OCI-LY7 (cell line): ENCODE results near the gene STOX2. TPM values are rescaled to one million over a fixed set of nuclear protein-coding genes. Genes with fewer than 3 reads are reported as not detected.

Experiments used
- BruUV-seq: library from RNA; stranded (reverse); fragments of 400-500 nt; replicated peaks from 2 replicates; lab custom pipeline; 2021; lab: Mats Ljungman, UMichigan
- CTCF ChIA-PET: fragments of 300-600 bp; sonication (Branson Sonifier 250); formaldehyde crosslinking; loops from one replicate; lab custom pipeline; 2022; ENCODE audit warnings: antibody characterized with exemption; ENCODE audit not compliant: unreplicated experiment; lab: Charles Lee
- POLR2A ChIA-PET: fragments of 300-600 bp; sonication (Branson Sonifier 250); formaldehyde crosslinking; loops from one replicate; lab custom pipeline; 2022; ENCODE audit warnings: antibody characterized with exemption; lab: Charles Lee
- DNase-seq: peaks from one replicate; pipeline ENCODE4 v3.0.0-alpha.2; 2015; ENCODE audit warnings: low spot score
- H2AFZ ChIP-seq: fragments of 200-600 bp; sonication (generic), shearing (Covaris generic); 2 replicates; pipeline ENCODE4 v1.6.1; 2014; ENCODE audit warnings: mild to moderate bottlenecking, antibody characterized with exemption, low read length, moderate library complexity
- H3K27ac ChIP-seq: fragments of 200-600 bp; sonication (generic); 2 replicates; pipeline ENCODE4 v1.5.1; 2014; ENCODE audit warnings: mixed run types, low read depth, mild to moderate bottlenecking, moderate library complexity, low read length, inconsistent platforms; ENCODE audit not compliant: poor library complexity, severe bottlenecking
- H3K36me3 ChIP-seq: fragments of 200-600 bp; sonication (generic); 2 replicates; pipeline ENCODE4 v1.6.1; 2014; ENCODE audit warnings: mild to moderate bottlenecking, antibody characterized with exemption, low read length, moderate library complexity, mixed read lengths; ENCODE audit not compliant: insufficient read depth
- H3K4me1 ChIP-seq: fragments of 200-600 bp; sonication (generic); 2 replicates; pipeline ENCODE4 v1.5.1; 2014; ENCODE audit warnings: mild to moderate bottlenecking, low read length; ENCODE audit not compliant: insufficient read depth, poor library complexity, severe bottlenecking
- H3K4me2 ChIP-seq: fragments of 200-600 bp; sonication (generic); 2 replicates; pipeline ENCODE4 v1.6.1; 2014; ENCODE audit warnings: mild to moderate bottlenecking, low read length
- H3K4me3 ChIP-seq: fragments of 200-600 bp; sonication (generic); 2 replicates; pipeline ENCODE4 v1.5.1; 2014; ENCODE audit warnings: mild to moderate bottlenecking, low read depth, low read length; ENCODE audit not compliant: poor library complexity, severe bottlenecking
- H3K79me2 ChIP-seq: fragments of 200-600 bp; sonication (generic); 2 replicates; pipeline ENCODE4 v1.6.1; 2016; ENCODE audit warnings: low read depth, mild to moderate bottlenecking, low read length, moderate library complexity, mixed read lengths; ENCODE audit not compliant: insufficient read depth
- H3K9me2 ChIP-seq: fragments of 200-600 bp; sonication (generic); 2 replicates; pipeline ENCODE4 v1.6.1; 2016; ENCODE audit warnings: mild to moderate bottlenecking, low read length, mixed read lengths; ENCODE audit not compliant: insufficient read depth
- H3K9me3 ChIP-seq: fragments of 200-600 bp; sonication (generic); 2 replicates; pipeline ENCODE4 v1.6.1; 2014; ENCODE audit warnings: mild to moderate bottlenecking, mixed run types, low read length, mixed read lengths
- H4K20me1 ChIP-seq: fragments of 200-600 bp; sonication (generic); 2 replicates; pipeline ENCODE4 v1.6.1; 2014; ENCODE audit warnings: mild to moderate bottlenecking, antibody characterized with exemption, low read length, moderate library complexity, mixed read lengths; ENCODE audit not compliant: insufficient read depth
- CTCF ChIP-seq: fragments of 200-600 bp; sonication (generic); conservative IDR thresholded peaks from 2 replicates; pipeline ENCODE4 v1.5.1; 2014; ENCODE audit warnings: mild to moderate bottlenecking, antibody characterized with exemption, low read length, moderate library complexity, mixed read lengths
- EZH2phosphoT487 ChIP-seq: fragments of 200-600 bp; sonication (generic); IDR thresholded peaks from 2 replicates; pipeline ENCODE4 v1.6.1; 2018; ENCODE audit warnings: low read depth, borderline replicate concordance, mild to moderate bottlenecking, mixed run types, antibody characterized with exemption, low read length, moderate library complexity, mixed read lengths
- intact Hi-C: fragments of 100-400 bp; cut with micrococcal nuclease; formaldehyde crosslinking; loops from one replicate; pipeline ENCODE4 v1.10.0; 2022; ENCODE audit not compliant: unreplicated experiment
- total RNA-seq, 2 experiments: library from RNA; depleted of rRNA in 1 of 2; stranded (reverse); fragments of >200 nt in 1 of 2; shearing (Covaris generic) in 1 of 2; gene quantifications; 2 replicates each; pipeline ENCODE4 v1.2.3, GENCODE V29; 2014 to 2022

The STOX2 gene
- total RNA-seq, 2 experiments from 2014 or later: 0.38 TPM; not detected in 1

GRCh38 chr4:184019667-184020623 lies 114.8 kb downstream of the STOX2 start:
- no peak overlapping the region for H3K4me3 ChIP-seq
- no peaks in the 10 kb centered on the region for H3K9me3 ChIP-seq
- H3K27ac ChIP-seq: no peak overlapping the region
- BruUV-seq: no TSS peak
- H2AFZ ChIP-seq: no peak overlapping the region
- no peaks in the 10 kb centered on the region for H3K79me2 ChIP-seq
- no peaks in the 10 kb centered on the region for H3K4me1 ChIP-seq
- no peak overlapping the region for H3K4me2 ChIP-seq
- ChIA-PET POLR2A (interaction anchor here (0.5 to 0.6 kb wide), 4 partner anchors 75 to 154 kb away, joined by 3 to 6 read pairs (median 3); no protein-coding TSS in a partner anchor), CTCF (no interaction called here)
- intact Hi-C loops: no loop called here
- DNase-seq: no peak
- H3K36me3 ChIP-seq: no peaks in the 10 kb centered on the region
- H4K20me1 ChIP-seq: no peaks in the 10 kb centered on the region
- no peaks in the 10 kb centered on the region for H3K9me2 ChIP-seq
- TF ChIP-seq CTCF (no peak), EZH2phosphoT487 (no peak)

GRCh38 chr4:184021389-184021788 lies 116.3 kb downstream of the STOX2 start:
- ChIA-PET POLR2A (no interaction called here), CTCF (no interaction called here)
- no peak overlapping the region for H3K4me2 ChIP-seq
- TF ChIP-seq CTCF (no peak), EZH2phosphoT487 (no peak)
- H4K20me1 ChIP-seq: no peaks in the 10 kb centered on the region
- H3K4me1 ChIP-seq: no peaks in the 10 kb centered on the region
- no peaks in the 10 kb centered on the region for H3K79me2 ChIP-seq
- no peak overlapping the region for H3K27ac ChIP-seq
- intact Hi-C loops: no loop called here
- H3K4me3 ChIP-seq: no peak overlapping the region
- no peaks in the 10 kb centered on the region for H3K9me3 ChIP-seq
- no peaks in the 10 kb centered on the region for H3K9me2 ChIP-seq
- H3K36me3 ChIP-seq: no peaks in the 10 kb centered on the region
- no peak for DNase-seq
- no TSS peak for BruUV-seq
- H2AFZ ChIP-seq: no peak overlapping the region
